ENCODE measurements around the gene NSD2.

DNA sequence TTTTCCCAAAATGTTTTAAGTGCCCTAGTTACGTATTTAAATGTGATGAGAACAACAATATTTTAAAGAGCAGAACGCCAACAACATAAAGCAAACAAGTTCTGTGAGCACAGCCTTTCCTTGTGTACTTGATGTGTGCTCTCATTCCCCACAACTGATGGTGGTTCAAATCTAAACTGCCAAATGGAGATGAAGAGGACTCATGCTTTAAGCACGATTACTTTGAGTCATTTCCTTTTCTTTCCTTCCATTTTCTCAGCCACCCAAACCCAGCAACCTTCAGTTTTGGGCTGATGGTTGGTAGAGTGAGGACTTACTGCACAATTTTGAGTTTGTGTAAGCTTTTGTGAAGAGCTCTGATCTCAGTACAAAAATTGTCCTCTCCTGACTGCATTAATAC lies 1.7 kb downstream of the NSD2 start:
- TF ChIP-seq, protein P1, sequence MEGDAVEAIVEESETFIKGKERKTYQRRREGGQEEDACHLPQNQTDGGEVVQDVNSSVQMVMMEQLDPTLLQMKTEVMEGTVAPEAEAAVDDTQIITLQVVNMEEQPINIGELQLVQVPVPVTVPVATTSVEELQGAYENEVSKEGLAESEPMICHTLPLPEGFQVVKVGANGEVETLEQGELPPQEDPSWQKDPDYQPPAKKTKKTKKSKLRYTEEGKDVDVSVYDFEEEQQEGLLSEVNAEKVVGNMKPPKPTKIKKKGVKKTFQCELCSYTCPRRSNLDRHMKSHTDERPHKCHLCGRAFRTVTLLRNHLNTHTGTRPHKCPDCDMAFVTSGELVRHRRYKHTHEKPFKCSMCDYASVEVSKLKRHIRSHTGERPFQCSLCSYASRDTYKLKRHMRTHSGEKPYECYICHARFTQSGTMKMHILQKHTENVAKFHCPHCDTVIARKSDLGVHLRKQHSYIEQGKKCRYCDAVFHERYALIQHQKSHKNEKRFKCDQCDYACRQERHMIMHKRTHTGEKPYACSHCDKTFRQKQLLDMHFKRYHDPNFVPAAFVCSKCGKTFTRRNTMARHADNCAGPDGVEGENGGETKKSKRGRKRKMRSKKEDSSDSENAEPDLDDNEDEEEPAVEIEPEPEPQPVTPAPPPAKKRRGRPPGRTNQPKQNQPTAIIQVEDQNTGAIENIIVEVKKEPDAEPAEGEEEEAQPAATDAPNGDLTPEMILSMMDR (conservative IDR thresholded peaks at IDR 0.05 in 1 of 2, IDR thresholded peaks at IDR 0.05 in 1 of 2; ENCODE audit: low read depth in 1 of 2, low read length in 2 of 2) = no peak
- TF ChIP-seq EZH2 (IDR thresholded peaks at IDR 0.05; ENCODE audit: low read length, missing control alignments) = no peak

Data from fibroblast of lung (primary cell).